Adrenal gland (tissue), 5 donors: ENCODE measurements around the gene SLC29A3.

ENCODE experiments used
- POLR2A ChIP-seq, 2 donors: fragments of 450-650 bp; IDR thresholded peaks; one replicate each; pipeline ENCODE4 v1.6.1; 2017; ENCODE audit warnings: antibody characterized with exemption in 2 of 2, mild to moderate bottlenecking in 2 of 2, moderate library complexity in 1 of 2
- TF ChIP-seq, protein P1 (sequence below), 6 experiments: fragments of 450-650 bp in 4 of 6; fragments of 200-600 bp in 2 of 6; sonication (generic) in 1 of 6; IDR thresholded peaks; 1 replicate in 5 of 6; 2 replicates in 1 of 6; pipeline versions ENCODE4 v1.5.1 to v1.8.0; 2016 to 2021; ENCODE audit warnings: antibody characterized with exemption in 6 of 6, mild to moderate bottlenecking in 2 of 6, moderate library complexity in 1 of 6
- donor health status: DM: no; HTN: no; CAD: no.

DNA sequence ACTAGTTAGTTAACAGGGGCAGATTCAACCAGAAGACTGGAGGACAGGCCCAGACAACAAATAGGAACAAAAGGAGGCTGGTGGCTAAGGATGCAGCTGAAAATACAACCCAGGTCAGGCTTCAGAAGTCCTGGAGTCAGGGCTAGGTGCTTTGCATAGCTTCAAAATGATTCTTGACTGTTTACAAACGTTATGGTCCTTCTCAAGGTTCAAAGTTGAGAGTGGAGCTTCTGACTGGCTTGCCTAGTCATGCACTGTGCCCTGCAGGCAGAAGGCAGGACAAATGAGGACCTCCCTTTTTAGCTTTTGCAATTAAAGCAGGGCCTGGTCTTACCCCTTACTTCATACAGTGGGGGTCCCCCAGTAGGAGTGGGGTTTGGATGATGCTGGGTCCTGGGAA, 73.2 kb downstream of the SLC29A3 start:
- TF ChIP-seq, protein P1, sequence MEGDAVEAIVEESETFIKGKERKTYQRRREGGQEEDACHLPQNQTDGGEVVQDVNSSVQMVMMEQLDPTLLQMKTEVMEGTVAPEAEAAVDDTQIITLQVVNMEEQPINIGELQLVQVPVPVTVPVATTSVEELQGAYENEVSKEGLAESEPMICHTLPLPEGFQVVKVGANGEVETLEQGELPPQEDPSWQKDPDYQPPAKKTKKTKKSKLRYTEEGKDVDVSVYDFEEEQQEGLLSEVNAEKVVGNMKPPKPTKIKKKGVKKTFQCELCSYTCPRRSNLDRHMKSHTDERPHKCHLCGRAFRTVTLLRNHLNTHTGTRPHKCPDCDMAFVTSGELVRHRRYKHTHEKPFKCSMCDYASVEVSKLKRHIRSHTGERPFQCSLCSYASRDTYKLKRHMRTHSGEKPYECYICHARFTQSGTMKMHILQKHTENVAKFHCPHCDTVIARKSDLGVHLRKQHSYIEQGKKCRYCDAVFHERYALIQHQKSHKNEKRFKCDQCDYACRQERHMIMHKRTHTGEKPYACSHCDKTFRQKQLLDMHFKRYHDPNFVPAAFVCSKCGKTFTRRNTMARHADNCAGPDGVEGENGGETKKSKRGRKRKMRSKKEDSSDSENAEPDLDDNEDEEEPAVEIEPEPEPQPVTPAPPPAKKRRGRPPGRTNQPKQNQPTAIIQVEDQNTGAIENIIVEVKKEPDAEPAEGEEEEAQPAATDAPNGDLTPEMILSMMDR (IDR thresholded peaks at IDR 0.05): no peak
- TF ChIP-seq POLR2A (IDR thresholded peaks at IDR 0.05): no peak
